ENCODE measurements around the gene PWP1.

PWP1 gene

DNA sequence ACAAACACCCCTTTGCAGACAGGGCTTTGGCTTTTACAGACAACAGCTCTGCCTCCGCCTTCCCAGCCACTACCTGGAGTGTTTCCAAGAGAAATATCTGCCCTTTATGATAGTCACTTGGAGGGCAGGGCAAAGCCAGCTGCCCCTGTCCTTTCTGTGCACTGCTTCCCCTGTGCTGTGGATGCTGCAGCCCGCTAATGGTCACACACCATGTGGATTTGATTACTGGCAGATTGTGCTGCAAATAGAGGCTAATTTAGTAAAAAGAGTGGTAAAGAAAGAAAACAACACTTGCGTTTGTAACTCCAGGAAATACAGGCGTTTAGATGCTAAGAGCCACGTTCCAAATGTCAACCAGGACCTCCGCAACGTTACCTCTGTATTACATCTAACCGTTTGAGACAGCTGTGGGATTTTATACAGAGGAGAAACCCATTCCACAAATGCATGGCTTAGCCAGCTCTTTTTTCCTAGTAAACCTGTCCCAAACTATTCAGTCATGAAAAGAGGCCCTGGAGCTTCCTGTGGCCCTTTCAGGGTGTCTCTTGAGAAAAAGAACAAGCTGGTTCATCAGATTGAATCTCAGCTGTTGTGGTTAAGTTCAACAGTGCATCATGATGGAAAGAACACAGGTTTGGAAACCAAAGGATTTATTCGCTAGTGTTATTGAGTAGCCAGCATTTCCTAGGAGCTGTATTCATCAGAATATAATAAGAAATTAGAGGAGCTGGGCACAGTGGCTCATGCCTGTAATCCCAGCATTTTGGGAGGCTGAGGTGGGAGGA is 30.1 kb upstream of the PWP1 start:
- Histone ChIP-seq H3K4me2 (ENCODE audit: low read length) (no peak overlapping the region), H3K4me1 (ENCODE audit: control insufficient read depth, insufficient read depth, low read length) (peaks cover 8% of the 10 kb centered on the region)

DNA sequence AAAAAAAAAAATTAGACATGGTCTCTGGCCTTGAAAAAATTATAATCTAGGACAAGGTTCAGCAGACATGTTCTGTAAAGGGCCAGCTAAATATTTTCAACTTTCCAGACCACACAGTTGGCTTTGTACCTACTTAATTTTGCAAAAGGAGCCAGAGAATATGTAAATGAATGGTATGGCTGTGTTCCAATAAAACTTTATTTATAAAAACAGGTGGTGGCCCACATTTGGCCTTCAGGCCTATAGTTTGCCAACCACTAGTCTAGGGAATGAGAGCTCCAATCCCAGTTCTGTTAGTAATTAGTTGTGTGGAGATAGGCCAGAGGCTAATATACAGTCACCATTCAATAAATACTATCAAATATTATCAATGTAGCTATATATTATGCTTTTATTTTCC is 29.3 kb upstream of the PWP1 start:
- no peak overlapping the region for H3K4me2 ChIP-seq (ENCODE audit: low read length)
- H3K36me3 ChIP-seq (ENCODE audit: insufficient read depth, low read length) = no peaks in the 10 kb centered on the region
- H3K4me1 ChIP-seq (ENCODE audit: control insufficient read depth, insufficient read depth, low read length) = peaks cover 8% of the 10 kb centered on the region
- H3K4me3 ChIP-seq (ENCODE audit: low read length) = no peak overlapping the region
- no peaks in the 10 kb centered on the region for H3K9me3 ChIP-seq (replicated peaks; ENCODE audit: low read length)
- H3K9ac ChIP-seq (ENCODE audit: low read depth, low read length) = no peak overlapping the region
- H3K27me3 ChIP-seq (ENCODE audit: control insufficient read depth, insufficient read depth, low read length) = no peaks in the 10 kb centered on the region

More for the DNA sequence above, 30.1 kb upstream of the PWP1 start:
- Histone ChIP-seq H3K36me3 (ENCODE audit: insufficient read depth, low read length) (no peaks in the 10 kb centered on the region), H3K27me3 (ENCODE audit: control insufficient read depth, insufficient read depth, low read length) (no peaks in the 10 kb centered on the region), H3K9ac (ENCODE audit: low read depth, low read length) (no peak overlapping the region), H3K4me3 (ENCODE audit: low read length) (no peak overlapping the region), H3K9me3 (replicated peaks; ENCODE audit: low read length) (no peaks in the 10 kb centered on the region)

DNA sequence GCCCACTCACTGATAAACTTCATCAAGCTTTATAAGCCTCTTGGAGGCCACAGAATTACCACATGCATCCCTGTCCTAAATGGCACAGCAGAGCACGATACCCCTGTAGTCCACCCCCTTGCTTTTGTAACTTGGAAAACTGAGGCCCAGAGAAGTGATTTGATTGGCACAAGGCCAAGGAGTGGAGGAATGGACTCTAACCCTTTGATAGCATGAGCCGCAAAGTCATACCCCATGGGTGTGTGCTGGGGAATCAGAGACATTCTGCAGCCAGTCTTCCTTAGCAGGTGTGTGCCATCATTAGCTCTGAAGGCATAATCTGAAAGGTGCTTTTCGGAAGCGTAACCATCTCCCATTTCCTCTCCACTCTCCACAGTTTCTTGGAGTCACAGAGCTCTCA is 28.5 kb upstream of the PWP1 start:
- Histone ChIP-seq H3K4me2 (ENCODE audit: low read length) (no peak overlapping the region), H3K27me3 (ENCODE audit: control insufficient read depth, insufficient read depth, low read length) (peaks cover 3% of the 10 kb centered on the region), H3K4me1 (ENCODE audit: control insufficient read depth, insufficient read depth, low read length) (peaks cover 8% of the 10 kb centered on the region), H3K9me3 (replicated peaks; ENCODE audit: low read length) (no peaks in the 10 kb centered on the region), H3K4me3 (ENCODE audit: low read length) (no peak overlapping the region), H3K36me3 (ENCODE audit: insufficient read depth, low read length) (no peaks in the 10 kb centered on the region), H3K9ac (ENCODE audit: low read depth, low read length) (no peak overlapping the region)

DNA sequence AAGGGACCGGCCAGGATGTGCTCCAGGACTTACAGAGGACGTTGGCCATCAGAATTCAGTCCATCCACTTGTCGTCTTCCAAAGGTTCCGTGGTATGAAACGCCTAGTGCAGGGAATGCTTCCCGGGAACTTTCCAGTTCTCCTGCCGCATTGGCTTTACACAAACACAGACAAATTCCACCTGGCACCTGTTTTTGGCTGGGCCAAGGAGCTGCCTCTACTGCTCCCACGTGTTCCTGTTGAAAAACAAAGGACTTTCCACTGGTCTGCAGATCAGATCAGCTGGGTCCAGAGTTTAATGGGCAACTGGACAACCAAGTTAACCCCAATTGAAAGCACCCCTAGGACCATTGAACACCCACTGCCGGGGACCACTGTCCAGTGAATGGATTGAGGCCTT is 28.0 kb upstream of the PWP1 start:
- no peaks in the 10 kb centered on the region for H3K36me3 ChIP-seq (ENCODE audit: insufficient read depth, low read length)
- no peak overlapping the region for H3K9ac ChIP-seq (ENCODE audit: low read depth, low read length)
- peaks cover 3% of the 10 kb centered on the region for H3K27me3 ChIP-seq (ENCODE audit: control insufficient read depth, insufficient read depth, low read length)
- no peak overlapping the region for H3K4me2 ChIP-seq (ENCODE audit: low read length)
- no peaks in the 10 kb centered on the region for H3K9me3 ChIP-seq (replicated peaks; ENCODE audit: low read length)
- H3K4me1 ChIP-seq (ENCODE audit: control insufficient read depth, insufficient read depth, low read length) = peaks cover 8% of the 10 kb centered on the region
- H3K4me3 ChIP-seq (ENCODE audit: low read length) = no peak overlapping the region

DNA sequence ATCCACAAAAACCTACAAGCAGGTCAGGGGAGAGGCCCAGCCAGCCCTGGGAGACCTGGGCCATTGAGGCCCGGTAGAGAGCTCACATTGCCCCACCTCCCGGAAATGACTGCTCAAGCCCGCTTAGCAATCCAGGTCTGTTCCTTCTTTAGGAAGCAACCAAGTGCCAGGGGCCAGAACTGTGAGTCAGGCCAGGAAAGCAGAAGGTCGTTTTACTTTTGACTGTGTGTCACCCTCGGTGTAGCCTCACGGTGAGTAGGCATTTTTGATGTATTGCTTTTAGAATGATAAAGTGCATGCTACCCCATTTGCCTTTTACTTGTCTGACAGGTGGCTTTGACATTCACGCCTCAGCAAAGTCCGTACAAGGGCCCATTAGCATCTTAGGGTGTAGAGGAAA is 25.4 kb upstream of the PWP1 start:
- Histone ChIP-seq H3K9me3 (replicated peaks; ENCODE audit: low read length) (no peaks in the 10 kb centered on the region), H3K4me1 (ENCODE audit: control insufficient read depth, insufficient read depth, low read length) (peaks cover 2% of the 10 kb centered on the region), H3K27me3 (ENCODE audit: control insufficient read depth, insufficient read depth, low read length) (peaks cover 3% of the 10 kb centered on the region), H3K4me2 (ENCODE audit: low read length) (no peak overlapping the region), H3K36me3 (ENCODE audit: insufficient read depth, low read length) (no peaks in the 10 kb centered on the region), H3K9ac (ENCODE audit: low read depth, low read length) (no peak overlapping the region), H3K4me3 (ENCODE audit: low read length) (no peak overlapping the region)

DNA sequence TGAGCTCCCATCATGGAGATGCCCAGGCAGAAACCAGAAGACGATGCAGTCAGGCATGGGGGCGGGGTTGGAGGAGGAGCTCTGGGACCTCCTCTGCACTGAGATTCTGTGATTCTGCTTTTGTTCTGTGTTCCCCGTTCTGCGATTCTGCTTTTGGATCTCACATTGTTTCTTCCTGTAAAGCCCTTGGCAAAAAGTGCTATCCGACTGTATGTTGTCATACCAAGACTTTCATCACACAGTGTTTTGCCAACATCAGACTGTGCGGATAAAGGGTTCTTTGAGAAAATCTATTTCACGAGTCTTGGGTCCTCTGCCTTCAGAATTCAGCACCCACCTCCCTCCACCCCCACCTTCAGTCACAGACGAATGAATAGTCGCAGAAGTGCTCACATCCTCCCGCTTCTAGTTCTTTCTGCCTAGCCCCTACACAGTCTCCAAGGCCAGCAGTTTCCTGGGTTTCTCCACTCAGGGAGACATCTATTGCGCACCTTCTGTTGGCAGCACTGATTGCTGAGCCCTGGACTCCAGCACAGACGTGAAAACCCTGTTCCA is 24.7 kb upstream of the PWP1 start:
- Histone ChIP-seq H3K4me3 (ENCODE audit: low read length) (no peak overlapping the region), H3K36me3 (ENCODE audit: insufficient read depth, low read length) (no peaks in the 10 kb centered on the region), H3K27me3 (ENCODE audit: control insufficient read depth, insufficient read depth, low read length) (peaks cover 9% of the 10 kb centered on the region), H3K4me1 (ENCODE audit: control insufficient read depth, insufficient read depth, low read length) (no peaks in the 10 kb centered on the region), H3K4me2 (ENCODE audit: low read length) (no peak overlapping the region), H3K9me3 (replicated peaks; ENCODE audit: low read length) (no peaks in the 10 kb centered on the region), H3K9ac (ENCODE audit: low read depth, low read length) (no peak overlapping the region)

DNA sequence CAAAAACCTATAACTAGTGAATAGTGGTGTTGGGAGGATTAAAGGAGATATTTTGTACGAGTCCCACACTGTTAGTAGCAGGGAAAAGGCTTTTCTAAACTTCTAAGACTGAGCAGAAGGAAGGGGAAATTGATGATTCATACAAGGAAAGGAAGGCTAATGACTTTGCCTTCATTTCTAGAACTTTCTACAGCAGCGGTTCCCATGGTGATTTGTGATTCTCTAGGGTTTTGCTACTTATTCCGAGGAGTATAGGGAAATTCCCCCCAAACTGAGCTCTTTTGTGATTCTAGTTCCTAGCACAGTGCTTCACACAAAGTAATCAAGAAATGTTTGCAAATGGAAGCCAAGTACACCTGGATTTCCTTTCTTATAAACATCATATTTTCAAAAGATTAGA is 23.8 kb upstream of the PWP1 start:
- no peak overlapping the region for H3K9ac ChIP-seq (ENCODE audit: low read depth, low read length)
- no peak overlapping the region for H3K4me2 ChIP-seq (ENCODE audit: low read length)
- H3K9me3 ChIP-seq (replicated peaks; ENCODE audit: low read length) = no peaks in the 10 kb centered on the region
- H3K36me3 ChIP-seq (ENCODE audit: insufficient read depth, low read length) = no peaks in the 10 kb centered on the region
- no peak overlapping the region for H3K4me3 ChIP-seq (ENCODE audit: low read length)
- H3K27me3 ChIP-seq (ENCODE audit: control insufficient read depth, insufficient read depth, low read length) = peaks cover 17% of the 10 kb centered on the region
- H3K4me1 ChIP-seq (ENCODE audit: control insufficient read depth, insufficient read depth, low read length) = no peaks in the 10 kb centered on the region

DNA sequence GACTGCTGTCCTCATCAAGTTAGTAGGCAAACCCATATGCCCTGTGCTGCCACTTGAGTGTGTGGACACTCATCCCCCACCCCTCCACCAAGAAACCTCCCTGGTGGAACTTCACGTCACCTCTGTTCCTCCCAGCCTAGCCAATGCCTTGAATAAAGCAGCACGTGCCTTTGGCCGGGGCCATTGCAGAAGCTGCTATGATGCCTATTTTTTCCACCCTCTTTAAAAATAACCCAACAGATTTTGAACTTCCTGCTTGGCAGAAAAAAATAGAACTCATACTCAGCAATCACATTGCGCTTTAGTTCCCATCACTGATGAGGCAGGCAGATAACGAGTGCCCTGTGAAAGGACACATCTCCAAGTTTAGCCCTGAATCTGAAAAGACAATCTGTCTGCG is 23.1 kb upstream of the PWP1 start:
- H3K36me3 ChIP-seq (ENCODE audit: insufficient read depth, low read length) = no peaks in the 10 kb centered on the region
- H3K4me2 ChIP-seq (ENCODE audit: low read length) = no peak overlapping the region
- H3K9me3 ChIP-seq (replicated peaks; ENCODE audit: low read length) = no peaks in the 10 kb centered on the region
- no peaks in the 10 kb centered on the region for H3K4me1 ChIP-seq (ENCODE audit: control insufficient read depth, insufficient read depth, low read length)
- H3K27me3 ChIP-seq (ENCODE audit: control insufficient read depth, insufficient read depth, low read length) = peaks cover 17% of the 10 kb centered on the region
- no peak overlapping the region for H3K4me3 ChIP-seq (ENCODE audit: low read length)
- H3K9ac ChIP-seq (ENCODE audit: low read depth, low read length) = no peak overlapping the region

DNA sequence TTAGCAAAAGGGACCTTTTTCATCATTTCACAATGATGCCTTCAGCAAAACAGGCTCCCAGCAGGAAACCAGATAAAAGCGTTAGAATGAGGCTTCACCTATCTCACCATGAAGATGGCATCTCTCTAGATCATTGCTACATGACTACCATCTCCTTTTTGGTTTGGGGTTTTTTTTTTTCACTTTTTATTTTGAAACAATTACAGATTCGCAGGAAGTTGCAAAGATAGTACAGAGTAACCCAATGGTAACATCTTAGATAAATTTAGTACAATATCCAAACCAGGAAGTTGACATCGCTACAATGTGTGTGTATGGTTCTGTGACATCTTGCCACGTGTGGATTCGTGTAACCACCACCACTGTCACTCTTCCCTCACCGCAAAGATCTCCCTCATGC is 22.3 kb upstream of the PWP1 start:
- no peaks in the 10 kb centered on the region for H3K9me3 ChIP-seq (replicated peaks; ENCODE audit: low read length)
- H3K4me1 ChIP-seq (ENCODE audit: control insufficient read depth, insufficient read depth, low read length) = no peaks in the 10 kb centered on the region
- no peak overlapping the region for H3K9ac ChIP-seq (ENCODE audit: low read depth, low read length)
- H3K4me2 ChIP-seq (ENCODE audit: low read length) = no peak overlapping the region
- no peaks in the 10 kb centered on the region for H3K36me3 ChIP-seq (ENCODE audit: insufficient read depth, low read length)
- no peak overlapping the region for H3K4me3 ChIP-seq (ENCODE audit: low read length)
- peaks cover 23% of the 10 kb centered on the region for H3K27me3 ChIP-seq (ENCODE audit: control insufficient read depth, insufficient read depth, low read length)

DNA sequence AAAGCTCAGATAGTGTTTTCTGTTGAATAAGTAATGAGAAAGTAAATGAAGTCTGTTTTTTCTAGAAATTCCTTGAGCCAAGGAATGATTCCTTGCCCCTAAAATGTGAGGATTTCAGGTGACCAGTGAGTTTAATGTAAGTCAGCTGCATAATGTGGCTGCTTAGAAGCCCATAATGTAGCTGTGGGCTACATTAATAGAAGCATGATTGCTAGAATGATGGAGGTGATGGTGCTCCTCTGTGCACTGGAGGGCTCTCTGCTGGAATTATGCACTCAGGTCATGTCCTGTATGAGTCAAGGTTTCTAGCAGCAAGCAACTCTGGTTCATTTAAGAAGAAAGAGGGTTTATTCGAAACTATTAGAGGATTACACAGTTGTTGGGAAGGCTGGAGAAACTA is 19.6 kb upstream of the PWP1 start:
- Histone ChIP-seq H3K4me2 (ENCODE audit: low read length) (no peak overlapping the region), H3K27me3 (ENCODE audit: control insufficient read depth, insufficient read depth, low read length) (peaks cover 38% of the 10 kb centered on the region), H3K9me3 (replicated peaks; ENCODE audit: low read length) (no peaks in the 10 kb centered on the region), H3K4me1 (ENCODE audit: control insufficient read depth, insufficient read depth, low read length) (no peaks in the 10 kb centered on the region), H3K4me3 (ENCODE audit: low read length) (no peak overlapping the region), H3K36me3 (ENCODE audit: insufficient read depth, low read length) (no peaks in the 10 kb centered on the region), H3K9ac (ENCODE audit: low read depth, low read length) (no peak overlapping the region)

DNA sequence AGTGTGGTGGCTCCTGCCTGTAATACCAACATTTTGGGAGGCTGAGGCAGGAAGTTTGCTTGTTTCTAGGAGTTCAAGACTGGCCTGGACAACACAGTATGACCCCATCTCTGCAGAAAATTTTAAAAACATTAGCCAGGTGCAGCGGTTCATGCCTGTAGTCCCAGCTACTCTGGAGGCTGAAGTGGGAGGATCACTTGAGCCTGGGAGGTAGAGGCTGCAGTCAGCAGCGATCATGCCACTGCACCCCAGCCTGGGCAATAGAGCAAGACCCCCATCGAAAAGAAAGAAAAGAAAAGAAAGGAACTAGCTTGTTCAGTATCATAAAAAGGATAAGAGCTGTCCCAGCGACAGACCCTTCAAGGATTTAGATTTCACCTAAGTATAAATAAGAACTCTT is 18.1 kb upstream of the PWP1 start:
- Histone ChIP-seq H3K36me3 (ENCODE audit: insufficient read depth, low read length) (no peaks in the 10 kb centered on the region), H3K4me2 (ENCODE audit: low read length) (no peak overlapping the region), H3K9me3 (replicated peaks; ENCODE audit: low read length) (no peaks in the 10 kb centered on the region), H3K9ac (ENCODE audit: low read depth, low read length) (no peak overlapping the region), H3K4me1 (ENCODE audit: control insufficient read depth, insufficient read depth, low read length) (no peaks in the 10 kb centered on the region), H3K27me3 (ENCODE audit: control insufficient read depth, insufficient read depth, low read length) (peaks cover 43% of the 10 kb centered on the region), H3K4me3 (ENCODE audit: low read length) (no peak overlapping the region)
